ENCODE results near the gene ANKRD39.

GRCh38 chr2:96817882-96818281, 39.9 kb downstream of the ANKRD39 start:
- TF ChIP-seq, protein P1, sequence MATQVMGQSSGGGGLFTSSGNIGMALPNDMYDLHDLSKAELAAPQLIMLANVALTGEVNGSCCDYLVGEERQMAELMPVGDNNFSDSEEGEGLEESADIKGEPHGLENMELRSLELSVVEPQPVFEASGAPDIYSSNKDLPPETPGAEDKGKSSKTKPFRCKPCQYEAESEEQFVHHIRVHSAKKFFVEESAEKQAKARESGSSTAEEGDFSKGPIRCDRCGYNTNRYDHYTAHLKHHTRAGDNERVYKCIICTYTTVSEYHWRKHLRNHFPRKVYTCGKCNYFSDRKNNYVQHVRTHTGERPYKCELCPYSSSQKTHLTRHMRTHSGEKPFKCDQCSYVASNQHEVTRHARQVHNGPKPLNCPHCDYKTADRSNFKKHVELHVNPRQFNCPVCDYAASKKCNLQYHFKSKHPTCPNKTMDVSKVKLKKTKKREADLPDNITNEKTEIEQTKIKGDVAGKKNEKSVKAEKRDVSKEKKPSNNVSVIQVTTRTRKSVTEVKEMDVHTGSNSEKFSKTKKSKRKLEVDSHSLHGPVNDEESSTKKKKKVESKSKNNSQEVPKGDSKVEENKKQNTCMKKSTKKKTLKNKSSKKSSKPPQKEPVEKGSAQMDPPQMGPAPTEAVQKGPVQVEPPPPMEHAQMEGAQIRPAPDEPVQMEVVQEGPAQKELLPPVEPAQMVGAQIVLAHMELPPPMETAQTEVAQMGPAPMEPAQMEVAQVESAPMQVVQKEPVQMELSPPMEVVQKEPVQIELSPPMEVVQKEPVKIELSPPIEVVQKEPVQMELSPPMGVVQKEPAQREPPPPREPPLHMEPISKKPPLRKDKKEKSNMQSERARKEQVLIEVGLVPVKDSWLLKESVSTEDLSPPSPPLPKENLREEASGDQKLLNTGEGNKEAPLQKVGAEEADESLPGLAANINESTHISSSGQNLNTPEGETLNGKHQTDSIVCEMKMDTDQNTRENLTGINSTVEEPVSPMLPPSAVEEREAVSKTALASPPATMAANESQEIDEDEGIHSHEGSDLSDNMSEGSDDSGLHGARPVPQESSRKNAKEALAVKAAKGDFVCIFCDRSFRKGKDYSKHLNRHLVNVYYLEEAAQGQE (IDR thresholded peaks at IDR 0.05; ENCODE audit: insufficient read depth in 1 of 2, low read depth in 2 of 2, low read length in 1 of 2), result no peak
- TF ChIP-seq, protein P2, sequence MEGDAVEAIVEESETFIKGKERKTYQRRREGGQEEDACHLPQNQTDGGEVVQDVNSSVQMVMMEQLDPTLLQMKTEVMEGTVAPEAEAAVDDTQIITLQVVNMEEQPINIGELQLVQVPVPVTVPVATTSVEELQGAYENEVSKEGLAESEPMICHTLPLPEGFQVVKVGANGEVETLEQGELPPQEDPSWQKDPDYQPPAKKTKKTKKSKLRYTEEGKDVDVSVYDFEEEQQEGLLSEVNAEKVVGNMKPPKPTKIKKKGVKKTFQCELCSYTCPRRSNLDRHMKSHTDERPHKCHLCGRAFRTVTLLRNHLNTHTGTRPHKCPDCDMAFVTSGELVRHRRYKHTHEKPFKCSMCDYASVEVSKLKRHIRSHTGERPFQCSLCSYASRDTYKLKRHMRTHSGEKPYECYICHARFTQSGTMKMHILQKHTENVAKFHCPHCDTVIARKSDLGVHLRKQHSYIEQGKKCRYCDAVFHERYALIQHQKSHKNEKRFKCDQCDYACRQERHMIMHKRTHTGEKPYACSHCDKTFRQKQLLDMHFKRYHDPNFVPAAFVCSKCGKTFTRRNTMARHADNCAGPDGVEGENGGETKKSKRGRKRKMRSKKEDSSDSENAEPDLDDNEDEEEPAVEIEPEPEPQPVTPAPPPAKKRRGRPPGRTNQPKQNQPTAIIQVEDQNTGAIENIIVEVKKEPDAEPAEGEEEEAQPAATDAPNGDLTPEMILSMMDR (IDR thresholded peaks at IDR 0.05), result no peak
- TF ChIP-seq POLR2AphosphoS5 (IDR thresholded peaks at IDR 0.05; ENCODE audit: low read depth, low read length), result no peak
